Measurements from ENCODE around the gene FLYWCH2. TPM values are rescaled to one million over a fixed set of nuclear protein-coding genes. Genes with fewer than 3 reads are reported as not detected.
"Not testable (repeated sequence)": the region's sequence is repeated elsewhere in the genome, so short reads cannot be mapped to it uniquely, and the experiment has no call there.

FLYWCH2 gene
- total RNA-seq, 2 experiments from 2014 or later = 19.4 to 20.5 TPM

DNA sequence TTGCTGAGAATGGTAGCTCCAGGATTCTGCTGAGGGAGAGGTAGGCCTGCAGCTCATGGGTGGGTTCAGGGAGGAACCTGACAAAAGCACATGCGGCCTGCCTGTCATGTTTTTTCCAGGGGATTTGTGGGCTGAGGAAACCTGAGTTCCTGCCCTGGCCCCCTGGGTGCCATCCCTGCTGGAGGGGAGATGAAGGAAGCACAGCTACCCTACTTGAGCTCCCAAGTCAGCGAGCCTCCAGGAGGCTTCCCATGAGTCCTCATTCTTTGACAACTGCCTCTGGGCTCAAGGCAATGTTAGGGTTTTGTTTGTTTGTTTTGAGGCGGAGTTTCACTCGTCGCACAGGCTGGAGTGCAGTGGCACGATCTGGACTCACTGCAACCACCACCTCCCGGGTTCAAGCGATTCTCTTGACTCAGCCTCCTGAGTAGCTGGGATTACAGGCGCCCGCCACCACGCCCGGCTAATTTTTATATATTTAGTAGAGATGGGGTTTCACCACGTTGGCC lies 16.6 kb downstream of the FLYWCH2 start:
- ChIA-PET CTCF (interaction anchor here (0.6 to 1.2 kb wide), 5 partner anchors 17 to 129 kb away, joined by 3 to 4 read pairs (median 3); partner anchors contain the start of gene FLYWCH2), POLR2A (interaction anchor here (1.2 kb wide), 1 partner anchor 12 kb away, joined by 4 read pairs; the partner anchor contains the start of gene FLYWCH1)
- no peaks in the 10 kb centered on the region for H3K27me3 Mint-ChIP-seq
- H3K4me1 Mint-ChIP-seq = peaks cover 7% of the 10 kb centered on the region
- H3K9me3 Mint-ChIP-seq = no peaks in the 10 kb centered on the region
- no peaks in the 10 kb centered on the region for H3K36me3 Mint-ChIP-seq (ENCODE audit: low read depth)
- no peak overlapping the region for H3K4me3 Mint-ChIP-seq
- H3K27ac Mint-ChIP-seq = no peak overlapping the region
- no peak for DNase-seq

DNA sequence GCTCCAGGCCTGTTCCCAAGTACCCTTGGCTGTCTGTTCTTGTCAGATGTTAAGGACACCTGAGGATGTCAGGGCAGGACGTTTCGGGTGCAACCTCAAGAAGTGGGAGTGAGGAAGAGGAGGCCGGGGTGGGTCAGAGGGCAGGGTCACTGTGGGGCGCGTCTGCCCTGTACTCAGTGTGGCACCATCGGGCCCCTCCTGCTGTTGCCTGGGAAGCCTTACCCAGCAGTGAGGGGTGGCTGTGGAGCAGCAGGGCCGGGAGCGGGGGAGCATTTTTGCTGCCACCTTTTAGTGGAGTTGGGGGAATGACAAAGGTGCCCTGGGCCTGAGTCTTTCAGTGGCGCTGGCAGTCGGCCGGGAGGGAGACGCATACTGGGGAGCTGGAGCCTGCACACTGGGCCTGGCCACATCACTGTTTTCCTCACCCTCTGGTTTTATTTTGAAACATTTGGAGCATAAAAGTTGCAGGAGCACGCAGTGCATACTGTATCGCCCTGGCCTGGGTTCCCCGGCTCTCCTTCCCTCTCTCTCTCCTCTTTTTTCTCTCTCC lies 17.6 kb downstream of the FLYWCH2 start:
- Mint-ChIP-seq H3K27ac (no peak overlapping the region), H3K4me3 (no peak overlapping the region), H3K4me1 (peaks cover 7% of the 10 kb centered on the region), H3K27me3 (no peaks in the 10 kb centered on the region), H3K36me3 (ENCODE audit: low read depth) (no peaks in the 10 kb centered on the region), H3K9me3 (no peaks in the 10 kb centered on the region)
- POLR2A ChIA-PET = no interaction called here
- DNase-seq = no peak
- CTCF ChIA-PET = interaction anchor here (1.0 to 1.1 kb wide), 2 partner anchors 14 to 18 kb away, joined by 3 to 4 read pairs; partner anchors contain the start of gene FLYWCH2

GRCh38 chr16:2902337-2903130 lies 19.5 kb downstream of the FLYWCH2 start:
- Mint-ChIP-seq H3K27ac (no peak overlapping the region), H3K36me3 (ENCODE audit: low read depth) (no peaks in the 10 kb centered on the region), H3K27me3 (no peaks in the 10 kb centered on the region), H3K4me1 (peaks cover 27% of the 10 kb centered on the region), H3K4me3 (no peak overlapping the region), H3K9me3 (no peaks in the 10 kb centered on the region)
- CTCF ChIA-PET = interaction anchor here (0.8 to 1.9 kb wide), 6 partner anchors 9 to 34 kb away, joined by 3 to 8 read pairs (median 4); partner anchors contain the start of gene FLYWCH1
- no peak for DNase-seq
- POLR2A ChIA-PET = interaction anchor here (0.5 to 1.9 kb wide), 2 partner anchors 19 to 80 kb away, joined by 3 to 10 read pairs; partner anchors contain the start of gene FLYWCH2

- peaks cover 28% of the 10 kb centered on the region for H3K4me1 Mint-ChIP-seq
- H3K27me3 Mint-ChIP-seq = peaks cover 1% of the 10 kb centered on the region
- peak; percentile 86 for DNase-seq
- POLR2A ChIA-PET = interaction anchor here (1.3 to 1.9 kb wide), 2 partner anchors 21 to 65 kb away, joined by 3 to 10 read pairs; partner anchors contain the start of genes FLYWCH2 and PAQR4
- H3K36me3 Mint-ChIP-seq (ENCODE audit: low read depth) = no peaks in the 10 kb centered on the region
- H3K27ac Mint-ChIP-seq = peak overlapping the region; percentile 91
- no peaks in the 10 kb centered on the region for H3K9me3 Mint-ChIP-seq
- H3K4me3 Mint-ChIP-seq = peak overlapping the region; percentile 87
- CTCF ChIA-PET = interaction anchor here (1.0 kb wide), 1 partner anchor 65 kb away, joined by 3 read pairs; no protein-coding TSS in a partner anchor
Observed at GRCh38 chr16:2904100-2904921, 21.3 kb downstream of the FLYWCH2 start.

DNA sequence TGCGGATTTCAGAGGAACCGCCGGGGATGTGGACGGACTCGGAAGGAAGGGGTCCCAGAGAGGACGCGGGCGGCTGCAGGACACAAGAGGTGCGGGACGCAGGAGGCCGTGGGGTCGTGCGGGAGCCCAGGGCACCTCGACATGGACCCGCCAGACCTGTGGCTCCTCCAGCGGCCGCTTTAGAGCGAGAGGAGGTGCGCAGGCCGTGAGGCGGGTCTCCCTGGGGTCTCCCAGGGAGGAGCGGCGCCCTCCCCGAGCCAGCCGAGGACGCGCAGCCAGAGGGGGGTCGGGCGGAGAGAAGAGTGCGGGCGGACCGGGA lies 21.9 kb downstream of the FLYWCH2 start:
- no peak for DNase-seq

DNA sequence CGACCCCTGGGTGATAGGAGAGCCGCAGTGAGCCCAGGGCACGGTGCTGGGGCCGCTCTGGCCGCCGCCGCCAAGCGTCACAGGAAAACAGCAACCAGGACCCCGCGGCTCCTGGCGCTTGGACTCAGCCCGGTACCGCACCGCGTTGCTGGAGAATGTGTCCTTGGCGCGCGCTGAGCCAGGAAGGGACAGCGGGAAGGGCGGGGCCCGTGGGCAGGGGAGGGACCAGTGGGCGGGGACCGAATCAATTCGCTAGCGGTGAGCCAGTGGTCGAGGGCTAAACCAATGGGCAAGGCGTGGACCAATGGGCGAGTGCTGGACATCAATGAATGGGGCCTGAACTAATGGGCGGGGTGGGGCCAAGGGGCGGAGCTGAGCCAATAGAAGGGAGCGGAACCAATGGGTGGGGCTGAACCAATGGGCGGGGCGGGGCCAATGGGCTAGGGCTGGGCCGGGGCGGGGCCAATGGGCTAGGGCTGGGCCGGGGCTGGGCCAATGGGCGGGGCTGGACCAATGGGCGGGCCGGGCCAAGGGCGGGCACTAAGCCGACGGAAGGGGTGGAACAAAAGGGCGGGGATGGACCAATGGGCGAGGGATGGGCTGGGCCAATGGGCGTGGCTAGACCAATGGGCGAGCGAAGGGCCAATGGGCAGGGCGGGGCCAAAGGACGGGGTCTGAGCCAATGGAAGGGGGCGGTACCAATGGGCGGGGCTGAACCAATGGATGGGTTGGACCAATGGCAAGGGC lies 22.4 kb downstream of the FLYWCH2 start:
- Mint-ChIP-seq H3K4me3 (peak overlapping the region; percentile 87), H3K27me3 (peaks cover 3% of the 10 kb centered on the region), H3K36me3 (ENCODE audit: low read depth) (no peaks in the 10 kb centered on the region), H3K27ac (peak overlapping the region; percentile 91), H3K4me1 (peaks cover 28% of the 10 kb centered on the region), H3K9me3 (no peaks in the 10 kb centered on the region)
- ChIA-PET CTCF (interaction anchor here (0.7 to 3.1 kb wide), 8 partner anchors 11 to 37 kb away, joined by 3 to 22 read pairs (median 8); partner anchors contain the start of gene FLYWCH2), POLR2A (interaction anchor here (0.6 to 1.8 kb wide), 8 partner anchors 10 to 1583 kb away, joined by 3 to 11 read pairs (median 4); partner anchors contain the start of genes FLYWCH2 and PKMYT1)
- DNase-seq = peak; percentile 98

More for the DNA sequence above, 21.9 kb downstream of the FLYWCH2 start:
- ChIA-PET POLR2A (interaction anchor here (0.6 to 1.8 kb wide), 2 partner anchors 22 to 75 kb away, joined by 3 to 11 read pairs; partner anchors contain the start of genes FLYWCH2 and PKMYT1), CTCF (interaction anchor here (1.1 to 3.1 kb wide), 3 partner anchors 17 to 22 kb away, joined by 3 to 22 read pairs (median 15); partner anchors contain the start of gene FLYWCH2)
- H3K4me3 Mint-ChIP-seq = peak overlapping the region; percentile 87
- H3K36me3 Mint-ChIP-seq (ENCODE audit: low read depth) = no peaks in the 10 kb centered on the region
- H3K27ac Mint-ChIP-seq = peak overlapping the region; percentile 91
- H3K27me3 Mint-ChIP-seq = peaks cover 1% of the 10 kb centered on the region
- peaks cover 28% of the 10 kb centered on the region for H3K4me1 Mint-ChIP-seq
- H3K9me3 Mint-ChIP-seq = no peaks in the 10 kb centered on the region

DNA sequence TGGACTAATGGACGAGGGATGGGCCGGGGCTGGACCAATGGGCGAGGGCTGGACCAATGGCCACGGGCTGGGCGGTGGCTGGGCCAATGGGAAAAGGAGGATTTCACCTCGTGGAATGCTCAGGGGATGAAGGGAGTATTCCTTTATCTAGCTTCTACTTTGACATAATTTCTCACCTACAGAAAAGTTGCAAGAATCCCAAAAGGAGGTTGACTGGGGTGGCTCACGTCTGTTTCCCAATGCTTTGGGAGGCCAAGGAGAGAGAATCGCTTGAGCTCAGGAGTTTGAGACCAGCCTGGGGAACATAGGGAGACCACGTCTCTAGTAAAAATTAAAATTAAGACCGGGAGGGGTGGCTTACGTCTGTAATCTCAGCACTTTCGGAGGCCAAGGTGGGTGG lies 23.0 kb downstream of the FLYWCH2 start:
- ChIA-PET POLR2A (interaction anchor here (0.6 to 1.8 kb wide), 8 partner anchors 10 to 1583 kb away, joined by 3 to 11 read pairs (median 4); partner anchors contain the start of gene FLYWCH2), CTCF (interaction anchor here (0.7 to 3.1 kb wide), 8 partner anchors 11 to 38 kb away, joined by 3 to 22 read pairs (median 8); partner anchors contain the start of gene FLYWCH2)
- Mint-ChIP-seq H3K36me3 (ENCODE audit: low read depth) (no peaks in the 10 kb centered on the region), H3K4me1 (peaks cover 28% of the 10 kb centered on the region), H3K9me3 (no peaks in the 10 kb centered on the region), H3K27ac (peak overlapping the region; percentile 51), H3K4me3 (peak overlapping the region; percentile 55), H3K27me3 (peaks cover 6% of the 10 kb centered on the region)
- DNase-seq = no peak

DNA sequence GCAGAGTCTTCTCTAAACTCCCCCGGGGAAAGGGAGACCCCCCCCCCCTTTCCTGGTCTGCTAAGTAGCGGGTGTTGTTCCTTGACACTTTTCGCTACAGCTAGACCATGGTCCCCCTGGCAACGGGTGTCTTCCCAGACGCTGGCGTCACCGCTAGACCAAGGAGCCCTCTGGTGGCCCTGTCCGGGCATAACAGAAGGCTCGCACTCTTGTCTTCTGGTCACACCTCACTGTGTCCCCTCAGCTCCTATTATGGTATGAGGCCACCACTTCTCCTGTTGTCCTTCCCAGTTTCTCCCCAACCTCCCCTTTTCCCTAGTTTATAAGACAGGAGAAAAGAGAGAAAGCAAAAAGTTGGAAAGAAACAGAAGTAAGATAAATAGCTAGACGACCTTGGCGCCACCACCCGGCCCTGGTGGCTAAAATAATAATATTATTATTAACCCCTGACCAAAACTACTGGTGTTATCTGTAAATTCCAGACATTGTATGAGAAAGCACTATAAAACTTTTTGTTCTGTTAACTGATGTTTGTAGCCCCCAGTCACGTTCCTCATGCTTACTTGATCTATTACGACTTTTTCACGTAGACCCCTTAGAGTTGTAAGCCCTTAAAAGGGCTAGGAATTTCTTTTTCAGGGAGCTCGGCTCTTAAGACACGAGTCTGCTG lies 24.2 kb downstream of the FLYWCH2 start:
- CTCF ChIA-PET = interaction anchor here (0.7 to 3.1 kb wide), 12 partner anchors 9 to 68 kb away, joined by 3 to 22 read pairs (median 6); partner anchors contain the start of gene FLYWCH2
- not testable (repeated sequence) for H3K27me3 Mint-ChIP-seq

GRCh38 chr16:2910441-2910969 lies 27.5 kb downstream of the FLYWCH2 start:
- ChIA-PET CTCF (interaction anchor here (1.4 to 3.7 kb wide), 5 partner anchors 9 to 72 kb away, joined by 3 to 31 read pairs (median 9); no protein-coding TSS in a partner anchor), POLR2A (interaction anchor here (0.9 to 3.8 kb wide), 2 partner anchors 28 to 29 kb away, joined by 3 to 28 read pairs; partner anchors contain the start of gene FLYWCH2)
- peak overlapping the region; percentile 77 for H3K4me3 Mint-ChIP-seq
- no peak overlapping the region for H3K27ac Mint-ChIP-seq
- H3K9me3 Mint-ChIP-seq = no peaks in the 10 kb centered on the region
- DNase-seq = no peak
- peaks cover 6% of the 10 kb centered on the region for H3K27me3 Mint-ChIP-seq
- peaks cover 54% of the 10 kb centered on the region for H3K4me1 Mint-ChIP-seq
- H3K36me3 Mint-ChIP-seq (ENCODE audit: low read depth) = peaks cover 20% of the 10 kb centered on the region

More for the DNA sequence above, 24.2 kb downstream of the FLYWCH2 start:
- not testable (repeated sequence) for H3K36me3 Mint-ChIP-seq (ENCODE audit: low read depth); H3K4me3 Mint-ChIP-seq; H3K27ac Mint-ChIP-seq; H3K9me3 Mint-ChIP-seq
- POLR2A ChIA-PET = interaction anchor here (0.9 kb wide), 1 partner anchor 24 kb away, joined by 3 read pairs; the partner anchor contains the start of gene FLYWCH2
- peaks cover 35% of the 10 kb centered on the region for H3K4me1 Mint-ChIP-seq
- DNase-seq = peak; percentile 56

GRCh38 chr16:2911638-2912329 lies 28.8 kb downstream of the FLYWCH2 start, which contains the start of gene FLYWCH1:
TSS of gene FLYWCH1 (plus strand) at chr16:2911931. CDS start at chr16:2929686, 17,755 bp downstream.
- Mint-ChIP-seq H3K4me3 (peak within 1 kb of the TSS; percentile 96), H3K4me1 (peaks cover 52% of the 10 kb centered on the region), H3K27ac (peak within 1 kb of the TSS; percentile 88), H3K36me3 (ENCODE audit: low read depth) (peaks cover 25% of the 10 kb centered on the region), H3K9me3 (no peaks in the 10 kb centered on the region), H3K27me3 (peaks cover 6% of the 10 kb centered on the region)
- DNase-seq = peak; percentile 99
- ChIA-PET POLR2A (interaction anchor here (0.9 to 3.8 kb wide), 8 partner anchors 10 to 161 kb away, joined by 3 to 28 read pairs (median 5); partner anchors contain the start of gene FLYWCH2), CTCF (interaction anchor here (0.6 to 3.7 kb wide), 11 partner anchors 10 to 99 kb away, joined by 3 to 31 read pairs (median 8); partner anchors contain the start of gene FLYWCH2)
